ENCODE results near the gene CARS2.

The CARS2 gene

DNA sequence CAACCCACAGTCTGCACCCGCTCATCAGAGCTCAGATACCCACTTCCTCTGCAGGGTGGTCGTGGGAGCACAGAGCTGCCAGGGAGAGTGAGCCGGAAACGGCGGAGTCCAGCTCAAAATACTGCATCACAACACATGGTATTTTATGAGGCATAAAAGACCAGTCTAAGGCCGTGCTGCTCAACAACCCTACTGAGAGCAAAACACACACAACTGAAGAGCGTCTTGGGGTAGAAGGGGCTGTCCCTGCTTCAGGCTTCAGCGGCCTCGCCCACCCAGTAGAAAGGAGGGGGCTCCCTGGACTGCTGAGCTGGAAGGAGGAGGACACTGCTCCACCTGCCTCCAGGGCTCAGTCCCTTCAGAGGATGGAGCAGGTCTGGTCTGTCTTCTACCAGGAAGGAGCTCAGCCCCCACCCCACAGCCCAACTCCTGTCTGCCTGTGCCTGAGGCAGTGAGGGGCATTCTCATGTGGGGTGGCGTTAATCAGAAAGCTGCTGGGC lies 53.6 kb downstream of the CARS2 start:
- DNase-seq (ENCODE audit: low spot score) = no peak

DNA sequence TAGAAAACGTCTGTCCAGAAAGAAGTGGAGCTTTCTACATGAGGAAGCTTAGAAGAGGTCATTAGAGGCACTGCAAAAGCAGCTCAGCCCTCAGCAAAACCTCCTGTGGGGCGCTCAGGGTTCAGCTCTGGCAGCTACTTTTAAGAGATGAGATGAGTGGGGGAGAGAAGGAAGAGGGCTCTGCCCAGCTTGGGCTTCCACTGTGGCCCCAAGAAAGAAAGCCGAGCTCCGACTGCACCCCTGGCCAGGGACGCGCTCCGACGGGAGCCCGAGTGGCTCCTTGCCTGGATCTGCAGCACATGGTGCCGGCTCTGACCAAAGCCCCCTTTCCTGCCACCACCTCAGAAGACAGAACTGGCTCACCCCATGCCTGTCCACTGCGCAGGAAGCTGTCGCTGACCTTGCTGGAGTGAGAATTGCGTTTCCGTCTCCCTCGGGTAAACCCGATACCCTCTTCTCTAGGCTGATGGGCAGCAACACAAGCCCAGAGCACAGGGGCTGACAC lies 54.1 kb downstream of the CARS2 start:
- DNase-seq (ENCODE audit: low spot score) = no peak

- DNase-seq (ENCODE audit: low spot score) = no peak
These were observed 54.6 kb downstream of the CARS2 start for GRCh38 chr13:110651271-110651670.

GRCh38 chr13:110650436-110650835 lies 55.5 kb downstream of the CARS2 start:
- no peak for DNase-seq (ENCODE audit: low spot score)

GRCh38 chr13:110649551-110649950 lies 56.4 kb downstream of the CARS2 start:
- no peak for DNase-seq (ENCODE audit: low spot score)

GRCh38 chr13:110648848-110649421 lies 57.0 kb downstream of the CARS2 start:
- no peak for DNase-seq (ENCODE audit: low spot score)

DNA sequence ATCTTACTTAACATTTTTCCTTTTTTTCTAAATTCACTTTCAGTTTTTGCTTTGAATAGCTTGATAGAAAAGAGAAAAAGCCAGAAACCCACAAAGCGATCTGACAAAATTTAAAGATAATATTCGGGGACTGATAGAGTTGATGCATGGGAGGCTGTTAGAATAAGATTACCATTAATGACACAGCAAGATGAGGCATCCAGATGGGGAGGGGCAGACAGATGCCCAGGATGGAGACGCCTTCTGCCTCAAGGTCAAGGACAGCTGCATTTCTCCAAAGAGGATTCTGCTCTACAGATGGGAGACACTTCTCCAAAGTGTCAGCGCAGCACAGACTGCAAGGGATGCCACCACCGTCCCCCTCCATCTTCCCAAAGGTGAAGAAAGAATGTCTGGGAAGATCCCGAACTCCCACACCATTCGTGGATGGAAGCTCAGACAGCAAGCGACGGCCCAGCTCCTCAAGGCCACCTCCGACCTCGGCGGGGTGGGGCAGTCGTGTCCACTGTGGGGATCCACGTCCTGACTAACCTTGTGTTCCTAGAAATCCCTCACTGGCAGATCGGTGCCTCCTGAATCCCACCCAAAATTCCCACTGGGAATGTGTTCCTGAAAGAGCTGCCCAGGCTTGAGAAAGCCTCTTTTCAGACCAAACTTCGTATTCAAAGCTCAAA lies 57.6 kb downstream of the CARS2 start:
- DNase-seq (ENCODE audit: low spot score) = no peak

DNA sequence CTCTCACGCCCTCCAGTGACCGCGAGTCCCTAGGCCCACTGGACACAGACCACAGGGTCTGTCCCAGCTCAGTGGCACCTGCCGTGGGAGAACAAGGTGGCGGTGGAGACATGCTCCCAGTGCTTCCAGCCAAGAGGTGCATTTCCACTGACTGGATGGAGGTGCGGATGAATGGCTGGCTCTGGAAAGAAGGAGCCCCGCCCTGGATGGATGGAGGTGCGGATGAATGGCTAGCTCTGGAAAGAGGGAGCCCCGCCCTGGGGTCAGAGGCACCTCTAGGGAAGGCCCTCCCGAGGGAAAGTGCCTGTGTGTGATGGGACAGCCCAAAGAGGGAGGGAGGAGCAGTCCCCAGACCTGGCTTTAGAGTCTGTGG lies 58.6 kb downstream of the CARS2 start:
- DNase-seq (ENCODE audit: low spot score) = no peak

DNA sequence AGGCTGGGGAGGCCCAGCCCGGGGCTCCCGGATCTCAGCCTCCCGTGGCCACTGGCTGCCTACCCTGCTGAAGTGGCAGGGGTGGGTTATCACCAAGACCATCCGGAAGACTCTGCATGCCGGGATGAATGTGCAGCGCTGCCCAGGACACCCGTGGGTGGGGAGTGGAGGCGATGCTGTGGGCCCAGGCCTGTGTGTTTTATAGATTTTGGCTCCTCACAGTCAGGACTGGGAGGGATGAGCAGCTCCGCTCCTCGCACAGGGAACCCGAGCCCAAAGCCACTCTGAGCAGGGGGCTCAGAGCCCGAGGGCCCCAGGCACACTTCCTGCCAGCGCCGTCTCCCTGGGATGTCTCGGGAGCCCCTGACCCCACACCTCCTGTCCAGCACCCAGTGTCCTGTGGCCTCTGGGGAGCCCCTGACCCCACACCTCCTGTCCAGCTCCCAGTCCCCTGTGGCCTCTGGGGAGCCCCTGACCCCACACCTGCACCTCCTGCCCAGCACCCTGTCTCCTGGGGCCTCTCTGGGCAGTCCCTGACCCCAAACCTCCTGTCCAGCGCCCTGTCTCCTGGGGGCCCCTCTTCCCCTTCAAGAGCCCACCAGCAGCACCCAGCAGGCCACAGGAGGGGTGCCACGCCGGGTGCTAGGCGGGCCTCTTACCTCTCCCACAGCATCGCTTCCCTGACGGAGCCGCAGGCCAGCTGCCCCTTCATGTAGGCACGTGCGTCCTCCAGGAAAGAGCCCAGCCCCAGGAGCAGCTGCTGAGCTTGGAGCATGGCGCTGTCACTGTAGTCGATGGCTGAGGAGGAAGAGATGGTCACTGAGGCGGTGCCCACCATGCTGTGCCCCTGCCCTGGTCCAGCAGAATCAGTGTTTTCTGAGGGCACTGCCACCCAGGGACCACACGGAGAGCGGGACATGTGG lies 59.2 kb downstream of the CARS2 start:
- DNase-seq (ENCODE audit: low spot score) = no peak

GRCh38 chr13:110645750-110646149 lies 60.2 kb downstream of the CARS2 start:
- no peak for DNase-seq (ENCODE audit: low spot score)

GRCh38 chr13:110644892-110645521 lies 60.9 kb downstream of the CARS2 start:
- DNase-seq (ENCODE audit: low spot score) = peak; percentile 57

GRCh38 chr13:110643768-110644421 lies 62.0 kb downstream of the CARS2 start:
- no peak for DNase-seq (ENCODE audit: low spot score)

DNA sequence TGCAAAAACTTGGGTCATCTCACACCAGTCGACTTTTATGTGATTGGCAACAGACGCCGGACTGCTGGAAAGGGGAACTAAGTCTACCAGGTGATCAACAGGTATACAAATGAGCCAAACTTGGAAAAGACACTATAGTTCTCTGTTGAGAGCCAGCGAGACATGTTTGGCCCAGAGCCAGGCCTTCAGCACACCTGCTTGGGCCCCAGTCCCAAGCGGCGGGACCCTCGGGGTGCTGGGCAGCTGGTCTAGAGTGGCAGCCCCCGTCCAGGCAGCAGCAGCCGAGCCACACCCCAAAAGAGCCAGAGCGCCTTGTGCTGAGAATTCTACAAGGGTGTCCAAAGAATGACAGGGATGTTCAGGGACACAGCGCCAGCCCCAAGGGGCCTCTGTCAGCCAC lies 62.6 kb downstream of the CARS2 start:
- DNase-seq (ENCODE audit: low spot score) = no peak

- DNase-seq (ENCODE audit: low spot score) = no peak
These were observed 63.5 kb downstream of the CARS2 start for GRCh38 chr13:110642291-110642981.

GRCh38 chr13:110641055-110642015 lies 64.6 kb downstream of the CARS2 start:
- no peak for DNase-seq (ENCODE audit: low spot score)

DNA sequence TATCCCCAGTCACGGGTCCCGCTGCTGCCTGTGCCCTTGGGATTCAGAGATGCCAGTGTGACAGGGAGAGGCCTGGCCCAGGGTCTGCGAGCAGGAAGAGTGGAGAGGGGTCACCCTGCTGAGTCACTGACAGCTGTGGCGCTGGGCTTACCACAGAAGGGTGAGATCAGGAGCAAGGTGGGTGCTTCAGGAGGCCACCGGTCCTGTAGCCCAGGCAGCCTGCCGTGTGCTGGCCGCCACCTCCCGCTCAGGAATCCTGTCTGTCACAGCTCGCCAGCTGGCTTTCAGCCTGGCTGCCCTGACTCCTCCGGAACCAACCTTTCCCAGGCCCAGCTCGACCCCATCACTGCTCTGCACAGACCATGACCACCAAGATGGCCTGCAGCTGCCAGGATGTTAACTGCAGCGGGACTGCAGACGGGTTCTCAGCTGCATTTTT lies 65.3 kb downstream of the CARS2 start:
- no peak for DNase-seq (ENCODE audit: low spot score)

- DNase-seq (ENCODE audit: low spot score) = no peak
These were observed 66.0 kb downstream of the CARS2 start for GRCh38 chr13:110639935-110640334.

DNA sequence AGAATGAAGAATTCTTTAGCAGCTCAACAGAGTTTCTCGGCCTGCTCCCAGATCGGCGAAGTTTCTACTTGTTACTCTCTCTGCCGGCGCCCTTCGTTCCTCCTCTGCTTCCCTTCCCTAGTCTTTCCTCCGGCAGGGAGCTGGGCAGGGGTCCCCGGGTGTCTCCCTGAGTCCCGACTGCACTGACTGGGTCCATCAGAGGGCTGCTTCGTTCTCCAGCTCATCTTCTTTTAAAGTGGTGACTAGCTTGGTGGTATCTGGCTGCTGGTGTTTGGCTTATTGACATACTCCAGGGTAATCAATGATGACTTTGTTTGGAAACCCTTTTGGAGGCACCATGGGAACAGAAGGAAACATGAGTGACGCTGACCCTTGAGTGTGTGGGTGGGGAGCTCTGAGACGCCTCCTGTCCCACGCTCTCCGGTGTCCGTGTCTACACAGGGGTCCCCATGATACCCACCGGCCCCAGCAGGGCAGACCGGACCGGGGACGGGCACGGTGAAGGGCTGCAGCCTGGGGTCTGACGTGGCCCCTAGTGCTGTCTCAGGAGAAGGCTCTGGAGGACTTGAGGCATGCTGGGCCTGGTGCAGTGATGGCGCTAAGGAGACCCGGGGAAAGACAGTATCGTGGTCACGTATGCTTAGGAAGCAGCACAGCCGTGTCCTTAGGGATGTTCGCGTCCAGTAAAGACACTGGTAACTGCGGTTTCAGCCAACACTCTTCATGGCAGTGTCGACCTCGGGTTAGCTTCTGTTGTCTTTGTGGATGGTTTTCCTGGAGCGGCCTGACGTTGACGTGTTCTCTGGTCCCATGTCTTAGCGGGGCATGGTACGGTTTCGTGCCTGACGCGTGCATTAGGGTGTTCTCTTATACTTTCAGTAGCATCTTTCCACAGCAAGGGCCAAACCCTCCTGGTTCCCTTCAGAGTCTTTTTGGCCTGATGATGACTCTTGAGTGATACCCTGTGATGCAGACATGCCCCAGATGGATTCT lies 66.8 kb downstream of the CARS2 start:
- no peak for DNase-seq (ENCODE audit: low spot score)

- no peak for DNase-seq (ENCODE audit: low spot score)
These were observed 67.7 kb downstream of the CARS2 start for GRCh38 chr13:110638257-110638656.
